Endodermal cell (in vitro differentiated cells): Measurements from ENCODE around the gene FLCN. TPM values are rescaled to one million over a fixed set of nuclear protein-coding genes. Genes with fewer than 3 reads are reported as not detected.

Source experiments
- DNase-seq: peaks from one replicate; pipeline ENCODE4 v3.0.0-alpha.2; 2017
- H3K27ac ChIP-seq: 2 replicates; pipeline ENCODE4 v1.5.1; 2013; ENCODE audit warnings: mild to moderate bottlenecking, low read depth, low read length, moderate library complexity
- H3K27me3 ChIP-seq: 2 replicates; pipeline ENCODE4 v1.6.1; 2013; ENCODE audit warnings: mild to moderate bottlenecking, low read length, moderate library complexity; ENCODE audit not compliant: insufficient read depth, control insufficient read depth, poor library complexity, severe bottlenecking
- H3K36me3 ChIP-seq: 2 replicates; pipeline ENCODE4 v1.7.0; 2013; ENCODE audit warnings: mild to moderate bottlenecking, low read length, moderate library complexity; ENCODE audit not compliant: control insufficient read depth, insufficient read depth
- H3K4me1 ChIP-seq: one replicate; pipeline ENCODE4 v1.7.0; 2013; ENCODE audit warnings: low read length; ENCODE audit not compliant: control insufficient read depth, insufficient read depth
- H3K4me3 ChIP-seq: 2 replicates; pipeline ENCODE4 v1.5.1; 2013; ENCODE audit warnings: mild to moderate bottlenecking, low read length, moderate library complexity
- H3K9ac ChIP-seq: 2 replicates; pipeline ENCODE4 v1.6.1; 2013; ENCODE audit warnings: mild to moderate bottlenecking, low read length, moderate library complexity; ENCODE audit not compliant: poor library complexity, severe bottlenecking; ENCODE audit errors: extremely low read depth
- H3K9me3 ChIP-seq: 2 replicates; pipeline ENCODE4 v1.6.1; 2013; ENCODE audit warnings: mild to moderate bottlenecking, low read length, moderate library complexity; ENCODE audit not compliant: control insufficient read depth
- H3K27ac Mint-ChIP-seq: 2 replicates; pipeline ENCODE4 v1.8.0; 2020; ENCODE audit warnings: mixed read lengths
- H3K27me3 Mint-ChIP-seq: 2 replicates; pipeline ENCODE4 v1.8.0; 2021; ENCODE audit warnings: mild to moderate bottlenecking, mixed read lengths; ENCODE audit not compliant: insufficient read depth
- H3K36me3 Mint-ChIP-seq: 2 replicates; pipeline ENCODE4 v1.8.0; 2020; ENCODE audit warnings: low read depth, mixed read lengths
- H3K4me1 Mint-ChIP-seq: 2 replicates; pipeline ENCODE4 v1.8.0; 2020; ENCODE audit warnings: mixed read lengths
- H3K4me3 Mint-ChIP-seq: 2 replicates; pipeline ENCODE4 v1.8.0; 2020; ENCODE audit warnings: mild to moderate bottlenecking, moderate library complexity, mixed read lengths
- H3K9me3 Mint-ChIP-seq: 2 replicates; pipeline ENCODE4 v1.8.0; 2020; ENCODE audit warnings: mild to moderate bottlenecking, mixed read lengths
- CTCF ChIP-seq: fragments of 200-600 bp; sonication (generic); conservative IDR thresholded peaks from 2 replicates; pipeline ENCODE4 v1.5.0; 2021; ENCODE audit warnings: antibody characterized with exemption, mild to moderate bottlenecking
- WGBS, 2 experiments: methylation state at CpG; one replicate each; pipeline versions ENCODE4 v1.1.5 to v1.1.7; 2013; ENCODE audit warnings: missing lambda C conversion rate in 2 of 2, mixed read lengths in 1 of 2; ENCODE audit not compliant: insufficient coverage in 1 of 2, insufficient read length in 1 of 2; 5-methylcytosine and 5-hydroxymethylcytosine counted together
- total RNA-seq, 2 donors: library from RNA; stranded (reverse); fragmentation: NEBNext Ultra II Directional in 1 of 2; extraction: Animal tissue kit (Norgen Biotek cat#: 25700) in 1 of 2; gene quantifications; 2 replicates in 1 of 2; 3 replicates in 1 of 2; pipeline ENCODE4 v1.2.1, GENCODE V29; 2021

FLCN gene
- total RNA-seq, 2 donors from 2014 or later: 41.8 to 47.2 TPM

- H3K27me3 ChIP-seq: peaks cover 8% of the 10 kb centered on the region
- Mint-ChIP-seq H3K4me3 (no peak overlapping the region), H3K4me1 (no peaks in the 10 kb centered on the region), H3K27me3 (no peaks in the 10 kb centered on the region), H3K27ac (no peak overlapping the region), H3K9me3 (no peaks in the 10 kb centered on the region), H3K36me3 (no peaks in the 10 kb centered on the region)
- no peaks in the 10 kb centered on the region for H3K4me1 ChIP-seq
- WGBS, 2 experiments: 85 to 90% methylated on average over 5 of the region's 5 CpGs
- H3K27ac ChIP-seq: peak overlapping the region; percentile 35
- no peak for TF ChIP-seq CTCF
- H3K9me3 ChIP-seq: no peaks in the 10 kb centered on the region
- no peaks in the 10 kb centered on the region for H3K36me3 ChIP-seq
- H3K9ac ChIP-seq: no peak overlapping the region
- no peak for DNase-seq
- H3K4me3 ChIP-seq: no peak overlapping the region
These were observed 36.1 kb downstream of the FLCN start for GRCh38 chr17:17200831-17201230.

GRCh38 chr17:17200311-17200710 lies 36.7 kb downstream of the FLCN start:
- Histone ChIP-seq H3K27ac (no peak overlapping the region), H3K9me3 (no peaks in the 10 kb centered on the region), H3K4me1 (no peaks in the 10 kb centered on the region), H3K27me3 (peaks cover 4% of the 10 kb centered on the region), H3K36me3 (no peaks in the 10 kb centered on the region), H3K4me3 (no peak overlapping the region), H3K9ac (no peak overlapping the region)
- Mint-ChIP-seq H3K9me3 (no peaks in the 10 kb centered on the region), H3K36me3 (no peaks in the 10 kb centered on the region), H3K27ac (peak overlapping the region; percentile 72), H3K4me1 (no peaks in the 10 kb centered on the region), H3K27me3 (no peaks in the 10 kb centered on the region), H3K4me3 (no peak overlapping the region)
- TF ChIP-seq CTCF: no peak
- WGBS, 2 experiments: 80 to 95% methylated on average over 5 to 7 of the region's 7 CpGs
- DNase-seq: no peak

GRCh38 chr17:17198281-17198680 lies 38.7 kb downstream of the FLCN start:
- Mint-ChIP-seq H3K4me1 (no peaks in the 10 kb centered on the region), H3K27me3 (no peaks in the 10 kb centered on the region), H3K36me3 (no peaks in the 10 kb centered on the region), H3K27ac (no peak overlapping the region), H3K9me3 (no peaks in the 10 kb centered on the region), H3K4me3 (no peak overlapping the region)
- Histone ChIP-seq H3K27ac (no peak overlapping the region), H3K27me3 (no peaks in the 10 kb centered on the region), H3K36me3 (no peaks in the 10 kb centered on the region), H3K9me3 (no peaks in the 10 kb centered on the region), H3K9ac (no peak overlapping the region), H3K4me3 (no peak overlapping the region), H3K4me1 (no peaks in the 10 kb centered on the region)
- 89 to 100% methylated on average over 1 of the region's 1 CpG for WGBS, 2 experiments
- no peak for TF ChIP-seq CTCF
- no peak for DNase-seq
